AG04450 (cell line): Measurements from ENCODE around the gene STK32C. TPM values are rescaled to one million over a fixed set of nuclear protein-coding genes. Genes with fewer than 3 reads are reported as not detected.
"Not testable (repeated sequence)": the region's sequence is repeated elsewhere in the genome, so short reads cannot be mapped to it uniquely, and the experiment has no call there.

Source experiments
- CTCF ChIA-PET: fragments of 300-600, 350-600 bp; formaldehyde crosslinking; extraction: SDS; loops from one replicate; lab custom pipeline; 2022; ENCODE audit warnings: antibody characterized with exemption, inconsistent platforms; lab: Charles Lee
- POLR2A ChIA-PET: fragments of 350-600 bp; formaldehyde crosslinking; extraction: SDS; loops from one replicate; lab custom pipeline; 2021; ENCODE audit warnings: antibody characterized with exemption, inconsistent platforms; lab: Yijun Ruan, JAX
- DNase-seq: peaks from one replicate; pipeline ENCODE4 v3.0.0-alpha.2; 2011; ENCODE audit warnings: low read depth, low spot score
- H3K27ac ChIP-seq: one replicate; pipeline ENCODE4 v1.5.1; 2012; ENCODE audit warnings: low read depth, low read length, control low read depth
- H3K27me3 ChIP-seq: one replicate; pipeline ENCODE4 v1.6.0; 2012; ENCODE audit warnings: low read length; ENCODE audit not compliant: control insufficient read depth, insufficient read depth
- H3K4me3 ChIP-seq: 2 replicates; pipeline ENCODE4 v1.5.1; 2011; ENCODE audit warnings: mild to moderate bottlenecking, low read depth, low read length, control low read depth
- H3K9me3 ChIP-seq: 2 replicates; pipeline ENCODE4 v1.5.1; 2012; ENCODE audit warnings: low read length; ENCODE audit not compliant: control insufficient read depth, insufficient read depth
- polyA plus RNA-seq: library from polyadenylated mRNA; depleted of rRNA; stranded (reverse); fragments of >200 nt; gene quantifications from 2 replicates; pipeline ENCODE4 v1.2.3, GENCODE V29; 2011
- TF ChIP-seq, protein P1 (sequence below): IDR thresholded peaks from 2 replicates; pipeline ENCODE4 v1.5.1; 2011; ENCODE audit warnings: low read depth, low read length, control low read depth, inconsistent platforms

Gene STK32C
- polyA plus RNA-seq, 1 experiment, result 5.3 TPM

DNA sequence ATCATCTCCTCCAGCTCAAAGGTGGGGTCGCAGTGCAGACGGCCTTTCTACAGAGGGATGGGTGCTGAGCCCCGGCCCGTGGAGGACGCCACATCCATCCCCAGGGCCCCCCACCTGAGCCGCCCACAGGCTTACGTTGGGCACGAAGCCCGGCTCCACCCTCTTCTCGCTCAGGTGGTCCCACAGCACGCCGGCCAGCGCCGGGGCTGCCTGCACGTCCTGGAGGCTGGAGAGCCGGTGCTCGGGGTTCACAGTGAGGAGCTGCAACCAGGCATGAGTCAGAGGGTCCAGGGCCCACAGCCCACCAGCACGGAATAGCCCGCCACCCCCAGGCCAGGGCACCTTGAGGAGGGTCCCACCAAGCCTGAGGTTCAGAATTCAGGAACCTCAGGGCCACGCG is 85.0 kb downstream of the STK32C start:
- H3K9me3 ChIP-seq, result peaks cover 3% of the 10 kb centered on the region
- CTCF ChIA-PET, result interaction anchor here (0.6 to 3.4 kb wide), 6 partner anchors 115 to 231 kb away, joined by 3 to 31 read pairs (median 4); no protein-coding TSS in a partner anchor
- TF ChIP-seq, protein P1, sequence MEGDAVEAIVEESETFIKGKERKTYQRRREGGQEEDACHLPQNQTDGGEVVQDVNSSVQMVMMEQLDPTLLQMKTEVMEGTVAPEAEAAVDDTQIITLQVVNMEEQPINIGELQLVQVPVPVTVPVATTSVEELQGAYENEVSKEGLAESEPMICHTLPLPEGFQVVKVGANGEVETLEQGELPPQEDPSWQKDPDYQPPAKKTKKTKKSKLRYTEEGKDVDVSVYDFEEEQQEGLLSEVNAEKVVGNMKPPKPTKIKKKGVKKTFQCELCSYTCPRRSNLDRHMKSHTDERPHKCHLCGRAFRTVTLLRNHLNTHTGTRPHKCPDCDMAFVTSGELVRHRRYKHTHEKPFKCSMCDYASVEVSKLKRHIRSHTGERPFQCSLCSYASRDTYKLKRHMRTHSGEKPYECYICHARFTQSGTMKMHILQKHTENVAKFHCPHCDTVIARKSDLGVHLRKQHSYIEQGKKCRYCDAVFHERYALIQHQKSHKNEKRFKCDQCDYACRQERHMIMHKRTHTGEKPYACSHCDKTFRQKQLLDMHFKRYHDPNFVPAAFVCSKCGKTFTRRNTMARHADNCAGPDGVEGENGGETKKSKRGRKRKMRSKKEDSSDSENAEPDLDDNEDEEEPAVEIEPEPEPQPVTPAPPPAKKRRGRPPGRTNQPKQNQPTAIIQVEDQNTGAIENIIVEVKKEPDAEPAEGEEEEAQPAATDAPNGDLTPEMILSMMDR, result no peak
- H3K4me3 ChIP-seq, result no peak overlapping the region
- DNase-seq, result no peak
- no peaks in the 10 kb centered on the region for H3K27me3 ChIP-seq
- no peak overlapping the region for H3K27ac ChIP-seq
- POLR2A ChIA-PET, result no interaction called here

DNA sequence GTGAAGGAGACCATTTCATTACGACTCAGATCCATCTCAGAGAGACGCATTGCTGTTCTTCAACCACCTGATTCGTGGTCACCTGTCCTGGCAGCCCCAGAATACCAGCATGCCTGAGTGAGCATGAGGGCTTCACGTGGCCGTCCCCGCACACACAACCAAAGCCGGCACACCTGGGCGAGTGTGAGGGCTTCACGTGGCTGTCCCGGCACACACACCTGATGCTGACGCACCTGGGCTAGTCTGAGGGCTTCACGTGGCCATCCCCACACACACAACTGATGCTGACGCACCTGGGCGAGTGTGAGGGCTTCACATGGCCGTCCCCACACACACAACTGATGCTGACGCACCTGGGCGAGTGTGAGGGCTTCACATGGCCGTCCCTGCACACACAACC is 86.8 kb downstream of the STK32C start:
- H3K27ac ChIP-seq, DNase-seq, POLR2A ChIA-PET, H3K4me3 ChIP-seq, H3K27me3 ChIP-seq: not testable (repeated sequence)
- CTCF ChIA-PET, result interaction anchor here (1.0 kb wide), 1 partner anchor 133 kb away, joined by 3 read pairs; no protein-coding TSS in a partner anchor
- peaks cover 11% of the 10 kb centered on the region for H3K9me3 ChIP-seq

DNA sequence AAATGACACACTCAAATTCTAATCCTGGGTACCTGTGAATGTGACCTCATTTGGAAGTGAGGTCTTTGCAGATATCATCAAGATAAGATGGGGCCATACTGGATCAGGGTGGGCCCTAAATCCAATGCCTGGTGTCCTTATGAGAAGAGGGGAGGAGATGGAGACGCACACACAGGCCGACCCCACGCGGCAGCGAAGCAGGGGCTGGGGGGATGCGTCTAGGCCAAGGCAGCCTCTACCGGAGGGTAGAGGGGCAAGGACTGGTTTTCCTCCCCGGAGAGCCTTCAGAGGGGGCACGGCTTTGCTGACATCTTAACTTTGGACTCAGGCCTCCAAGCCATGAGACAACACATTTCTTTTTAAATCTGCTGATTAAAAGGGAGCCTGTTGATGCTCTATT is 87.7 kb downstream of the STK32C start:
- TF ChIP-seq, protein P1, result no peak
- Histone ChIP-seq H3K27ac (no peak overlapping the region), H3K9me3 (peaks cover 11% of the 10 kb centered on the region), H3K4me3 (no peak overlapping the region), H3K27me3 (no peaks in the 10 kb centered on the region)
- ChIA-PET CTCF (interaction anchor here (1.0 kb wide), 1 partner anchor 134 kb away, joined by 3 read pairs; no protein-coding TSS in a partner anchor), POLR2A (no interaction called here)
- DNase-seq, result no peak

DNA sequence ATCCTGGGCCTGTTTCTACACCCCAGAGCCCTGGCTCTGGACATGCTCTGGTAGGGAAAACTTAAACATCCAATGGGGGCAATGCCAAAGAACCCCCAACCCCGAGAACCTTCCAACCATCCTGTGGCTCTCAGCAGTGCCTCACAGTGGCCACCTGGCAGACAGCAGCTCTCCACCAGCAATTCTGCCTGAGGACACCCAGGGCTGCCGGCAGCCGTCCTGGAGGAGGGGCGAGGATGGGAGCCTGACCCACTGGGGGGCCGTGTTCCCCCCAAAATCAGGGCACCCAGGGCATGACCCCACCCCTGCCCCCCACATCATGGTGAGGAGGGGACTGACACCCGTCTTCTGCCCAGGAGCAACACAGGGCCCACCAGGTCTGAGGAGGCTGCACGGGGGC is 88.3 kb downstream of the STK32C start:
- Histone ChIP-seq H3K27ac (no peak overlapping the region), H3K9me3 (peaks cover 11% of the 10 kb centered on the region), H3K27me3 (no peaks in the 10 kb centered on the region), H3K4me3 (no peak overlapping the region)
- ChIA-PET CTCF (no interaction called here), POLR2A (no interaction called here)
- TF ChIP-seq, protein P1, result peak; percentile 22
- no peak for DNase-seq

DNA sequence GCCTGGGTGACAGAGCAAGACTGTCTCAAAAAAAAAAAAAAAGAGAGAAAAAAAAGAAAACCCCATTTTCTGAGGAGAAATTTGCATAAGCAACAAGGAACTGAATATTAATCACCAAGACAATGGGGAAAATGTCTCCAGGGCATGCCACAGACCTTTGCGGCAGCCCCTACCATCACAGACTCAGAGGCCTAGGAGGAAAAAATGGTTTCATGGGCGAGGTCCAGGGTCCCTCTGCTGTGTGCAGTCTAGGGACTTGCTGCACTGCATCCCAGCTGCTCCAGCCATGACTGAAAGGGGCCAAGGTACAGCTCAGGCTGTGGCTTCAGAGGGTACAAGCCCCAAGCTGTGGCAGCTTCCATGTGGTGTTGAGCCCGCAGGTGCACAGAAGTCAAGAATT is 91.3 kb downstream of the STK32C start:
- POLR2A ChIA-PET, result not testable (repeated sequence)

DNA sequence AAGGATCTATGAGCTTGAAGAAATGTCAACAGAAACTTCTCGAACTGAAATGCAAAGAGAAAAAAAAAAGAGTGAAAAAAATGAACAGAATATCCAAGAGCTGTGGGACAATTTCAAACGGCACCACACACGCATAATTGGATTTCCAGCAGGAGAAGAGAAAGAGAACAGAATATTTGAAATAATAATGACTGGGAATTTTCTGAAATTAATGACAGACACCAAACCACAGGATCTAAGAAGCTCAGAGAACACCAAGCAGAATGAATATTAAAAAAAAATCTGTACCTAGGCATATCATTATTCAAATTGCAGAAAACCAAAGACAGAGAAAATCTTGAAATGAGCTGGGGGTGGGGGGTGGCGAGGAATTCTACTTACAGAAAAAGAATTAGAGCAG is 93.8 kb downstream of the STK32C start:
- no peak for DNase-seq
- TF ChIP-seq, protein P1, result no peak
- H3K27ac ChIP-seq, result no peak overlapping the region
- H3K4me3 ChIP-seq, result no peak overlapping the region
- H3K9me3 ChIP-seq, result peaks cover 14% of the 10 kb centered on the region
- peaks cover 2% of the 10 kb centered on the region for H3K27me3 ChIP-seq
- CTCF ChIA-PET, result interaction anchor here (1.7 kb wide), 1 partner anchor 10 kb away, joined by 5 read pairs; no protein-coding TSS in a partner anchor
- POLR2A ChIA-PET, result no interaction called here

More for the DNA sequence above, 91.3 kb downstream of the STK32C start:
- not testable (repeated sequence) for DNase-seq, H3K27me3 ChIP-seq, H3K27ac ChIP-seq, H3K4me3 ChIP-seq
- peaks cover 14% of the 10 kb centered on the region for H3K9me3 ChIP-seq
- CTCF ChIA-PET, result interaction anchor here (0.7 kb wide), 1 partner anchor 594 kb away, joined by 4 read pairs; no protein-coding TSS in a partner anchor
